Measurements from ENCODE around the gene MTSS2.

MTSS2 gene

GRCh38 chr16:70714581-70715054 is 28.8 kb upstream of the MTSS2 start:
- DNase-seq = no peak

- DNase-seq = no peak
Measured at GRCh38 chr16:70713824-70714223, 28.0 kb upstream of the MTSS2 start.

- DNase-seq = no peak
Measured at GRCh38 chr16:70713342-70713741, 27.5 kb upstream of the MTSS2 start.

- no peak for DNase-seq
Measured at GRCh38 chr16:70712942-70713341, 27.1 kb upstream of the MTSS2 start.

- DNase-seq = no peak
Measured at GRCh38 chr16:70712359-70712758, 26.5 kb upstream of the MTSS2 start.

- DNase-seq = no peak
Measured at GRCh38 chr16:70711211-70712031, 25.6 kb upstream of the MTSS2 start.

- no peak for DNase-seq
Measured at GRCh38 chr16:70710422-70711210, 24.8 kb upstream of the MTSS2 start.

GRCh38 chr16:70709942-70710341 is 24.1 kb upstream of the MTSS2 start:
- no peak for DNase-seq

- DNase-seq = no peak
Measured at GRCh38 chr16:70709457-70709856, 23.6 kb upstream of the MTSS2 start.

- DNase-seq = no peak
Measured at GRCh38 chr16:70708366-70709246, 22.8 kb upstream of the MTSS2 start.

GRCh38 chr16:70706948-70707465 is 21.2 kb upstream of the MTSS2 start:
- no peak for DNase-seq

- DNase-seq = no peak
Measured at GRCh38 chr16:70705056-70705455, 19.2 kb upstream of the MTSS2 start.

- no peak for DNase-seq
Measured at GRCh38 chr16:70704586-70704985, 18.7 kb upstream of the MTSS2 start.

GRCh38 chr16:70703835-70704381 is 18.1 kb upstream of the MTSS2 start:
- no peak for DNase-seq

- no peak for DNase-seq
Measured at GRCh38 chr16:70703041-70703834, 17.4 kb upstream of the MTSS2 start.

- no peak for DNase-seq
Measured at GRCh38 chr16:70702624-70703023, 16.8 kb upstream of the MTSS2 start.

- DNase-seq = no peak
Measured at GRCh38 chr16:70701998-70702397, 16.1 kb upstream of the MTSS2 start.

- no peak for DNase-seq
Measured at GRCh38 chr16:70701596-70701995, 15.7 kb upstream of the MTSS2 start.

GRCh38 chr16:70701036-70701435 is 15.2 kb upstream of the MTSS2 start:
- no peak for DNase-seq

- no peak for DNase-seq
Measured at GRCh38 chr16:70700101-70701020, 14.5 kb upstream of the MTSS2 start.

Data from activated gamma-delta T cell (primary cell).